ENCODE measurements around the gene IRS1. TPM values are rescaled to one million over a fixed set of nuclear protein-coding genes. Genes with fewer than 3 reads are reported as not detected.

The IRS1 gene
- total RNA-seq, 1 experiment from 2014 or later: 10.5 TPM

DNA sequence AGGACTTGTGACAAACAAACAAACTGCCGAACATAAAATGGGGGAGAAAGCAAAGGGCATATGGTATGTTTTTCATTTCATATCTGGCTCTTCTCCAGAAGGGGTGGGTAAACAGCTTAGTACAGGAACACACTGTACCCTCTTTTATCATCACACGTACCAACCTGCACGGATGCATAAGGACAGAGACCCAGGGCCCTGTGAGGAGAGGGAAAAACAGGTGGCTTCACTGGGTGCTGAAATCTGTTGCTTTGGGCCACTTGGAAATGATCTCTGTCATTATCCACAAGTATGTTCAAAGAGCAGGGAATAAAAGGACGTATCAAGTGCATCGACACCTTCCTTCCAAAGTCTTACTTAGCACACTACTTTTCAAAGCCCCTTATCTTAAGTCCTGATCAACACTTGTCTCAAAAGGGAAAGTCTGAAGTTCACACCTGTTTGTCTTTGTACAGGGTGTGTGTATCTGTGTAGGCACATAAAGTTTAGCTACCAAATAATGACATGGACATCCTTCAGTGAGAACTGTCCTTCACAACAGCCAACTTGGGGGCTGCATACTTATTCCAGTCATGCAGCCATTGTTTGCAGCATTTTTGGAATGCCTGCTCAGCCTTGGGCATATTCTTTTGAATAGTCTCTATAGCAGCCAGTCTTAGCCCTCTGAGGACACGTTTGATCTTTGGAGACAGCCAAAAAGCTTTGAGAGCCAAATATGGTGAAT lies 60.6 kb downstream of the IRS1 start:
- Mint-ChIP-seq H3K36me3 (ENCODE audit: insufficient read depth, unreplicated experiment) (peaks cover 5% of the 10 kb centered on the region), H3K4me3 (ENCODE audit: unreplicated experiment) (no peak overlapping the region), H3K27ac (ENCODE audit: low read depth, unreplicated experiment) (peak overlapping the region; percentile 32), H3K27me3 (ENCODE audit: insufficient read depth, unreplicated experiment) (no peaks in the 10 kb centered on the region), H3K9me3 (ENCODE audit: unreplicated experiment) (no peaks in the 10 kb centered on the region), H3K4me1 (ENCODE audit: insufficient read depth, unreplicated experiment) (peaks cover 11% of the 10 kb centered on the region)
- ChIA-PET CTCF (interaction anchor here (0.6 kb wide), 1 partner anchor 63 kb away, joined by 3 read pairs; no protein-coding TSS in a partner anchor), POLR2A (interaction anchor here (0.5 to 1.2 kb wide), 3 partner anchors 48 to 89 kb away, joined by 3 read pairs; no protein-coding TSS in a partner anchor)
- DNase-seq (ENCODE audit: unreplicated experiment): peak; percentile 5
- no TSS peak for BruUV-seq (replicated peaks)
- no peak for TF ChIP-seq CTCF (IDR thresholded peaks at IDR 0.05; ENCODE audit: unreplicated experiment)
- intact Hi-C loops (cut with micrococcal nuclease): no loop called here

DNA sequence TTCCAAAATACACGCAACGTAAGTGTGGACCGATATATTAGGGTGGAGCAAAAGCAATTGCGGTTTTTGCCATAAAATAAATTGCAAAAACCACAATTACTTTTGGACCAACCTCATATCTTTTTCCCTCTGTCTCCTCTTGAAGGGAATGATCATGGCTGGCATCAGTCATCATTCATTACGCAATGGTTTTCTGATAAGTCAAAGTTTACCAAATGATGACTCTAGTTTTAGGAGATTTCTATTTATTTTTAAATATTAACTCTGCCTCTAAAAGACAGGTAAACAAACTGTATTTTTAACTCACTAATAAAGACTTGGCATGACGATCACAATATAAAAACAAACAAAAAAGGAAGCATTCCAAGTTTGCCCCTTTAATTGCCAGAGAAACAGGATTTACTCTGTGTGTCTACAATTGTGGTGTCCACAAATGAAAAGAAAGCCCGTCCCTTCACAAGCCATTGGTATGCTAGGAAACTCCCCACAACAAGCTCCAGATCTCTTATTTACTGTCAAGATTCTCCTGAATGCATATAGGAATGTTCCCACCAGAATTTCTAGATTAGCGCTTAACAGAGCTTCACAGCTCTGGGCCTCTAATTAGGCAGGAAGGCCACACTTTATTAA lies 61.3 kb downstream of the IRS1 start:
- POLR2A ChIA-PET: interaction anchor here (0.8 to 1.2 kb wide), 3 partner anchors 48 to 88 kb away, joined by 3 read pairs; no protein-coding TSS in a partner anchor
- Mint-ChIP-seq H3K4me3 (ENCODE audit: unreplicated experiment) (no peak overlapping the region), H3K4me1 (ENCODE audit: insufficient read depth, unreplicated experiment) (peaks cover 11% of the 10 kb centered on the region), H3K27me3 (ENCODE audit: insufficient read depth, unreplicated experiment) (no peaks in the 10 kb centered on the region), H3K36me3 (ENCODE audit: insufficient read depth, unreplicated experiment) (peaks cover 5% of the 10 kb centered on the region), H3K27ac (ENCODE audit: low read depth, unreplicated experiment) (peak overlapping the region; percentile 32), H3K9me3 (ENCODE audit: unreplicated experiment) (no peaks in the 10 kb centered on the region)
- intact Hi-C loops (cut with micrococcal nuclease): no loop called here
- CTCF ChIA-PET: interaction anchor here (0.6 kb wide), 1 partner anchor 64 kb away, joined by 3 read pairs; no protein-coding TSS in a partner anchor
- BruUV-seq (replicated peaks): no TSS peak
- no peak for DNase-seq (ENCODE audit: unreplicated experiment)
- no peak for TF ChIP-seq CTCF (IDR thresholded peaks at IDR 0.05; ENCODE audit: unreplicated experiment)

DNA sequence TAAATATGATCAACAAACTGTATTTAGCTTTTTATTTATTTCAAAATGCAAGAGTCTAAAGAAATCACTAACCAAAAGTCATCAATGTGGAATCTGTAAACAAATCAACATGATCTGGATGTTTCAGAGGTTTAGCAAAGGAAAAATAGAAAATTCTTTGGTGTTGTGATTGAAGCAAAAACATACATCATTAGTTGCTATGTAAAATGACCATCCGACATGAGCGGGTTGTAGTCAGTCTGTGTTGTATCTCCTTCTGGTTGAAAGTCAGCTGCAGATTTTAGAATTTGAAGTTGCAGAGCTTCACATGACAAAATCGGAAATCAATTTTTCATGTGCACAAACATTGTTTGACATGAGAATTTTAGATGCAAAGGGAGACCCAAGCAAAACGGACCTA lies 63.2 kb downstream of the IRS1 start:
- no peak for TF ChIP-seq CTCF (IDR thresholded peaks at IDR 0.05; ENCODE audit: unreplicated experiment)
- Mint-ChIP-seq H3K36me3 (ENCODE audit: insufficient read depth, unreplicated experiment) (peaks cover 5% of the 10 kb centered on the region), H3K27ac (ENCODE audit: low read depth, unreplicated experiment) (no peak overlapping the region), H3K27me3 (ENCODE audit: insufficient read depth, unreplicated experiment) (no peaks in the 10 kb centered on the region), H3K4me1 (ENCODE audit: insufficient read depth, unreplicated experiment) (peaks cover 11% of the 10 kb centered on the region), H3K9me3 (ENCODE audit: unreplicated experiment) (no peaks in the 10 kb centered on the region), H3K4me3 (ENCODE audit: unreplicated experiment) (no peak overlapping the region)
- DNase-seq (ENCODE audit: unreplicated experiment): no peak
- ChIA-PET POLR2A (interaction anchor here (1.0 kb wide), 1 partner anchor 19 kb away, joined by 5 read pairs; no protein-coding TSS in a partner anchor), CTCF (no interaction called here)
- intact Hi-C loops (cut with micrococcal nuclease): no loop called here
- BruUV-seq (replicated peaks): no TSS peak

DNA sequence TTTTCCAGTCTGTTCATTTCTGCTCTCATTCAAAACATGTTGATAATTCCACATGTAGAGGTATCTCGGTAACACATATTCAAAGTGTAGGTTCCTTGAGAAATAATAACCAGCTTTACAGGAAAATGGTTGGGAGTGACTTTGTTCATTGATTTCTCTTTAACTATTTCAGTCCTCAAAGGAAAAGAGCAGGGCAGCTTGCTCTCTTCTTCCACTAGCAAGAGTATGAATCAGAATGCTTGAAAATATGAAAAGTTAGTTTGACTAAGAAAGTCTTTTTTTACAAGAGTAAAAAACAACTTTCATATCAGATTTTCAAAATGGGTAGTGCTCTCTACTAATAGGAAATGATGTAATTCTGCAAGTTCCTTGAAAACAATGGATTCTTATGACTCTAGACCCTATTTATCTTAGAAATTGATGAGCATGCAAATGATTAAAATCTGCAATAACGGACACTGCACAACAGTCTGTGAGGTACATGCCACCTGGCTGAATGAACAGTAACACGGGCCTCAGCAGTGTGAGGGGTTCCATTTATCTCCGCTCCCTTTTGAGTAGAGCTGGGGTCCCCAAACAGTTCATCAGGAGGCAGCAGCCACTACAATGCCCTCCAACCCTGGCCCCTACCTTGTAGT lies 65.6 kb downstream of the IRS1 start:
- ChIA-PET POLR2A (interaction anchor here (1.2 to 1.8 kb wide), 3 partner anchors 9 to 65 kb away, joined by 3 to 8 read pairs (median 3); no protein-coding TSS in a partner anchor), CTCF (no interaction called here)
- H3K27ac Mint-ChIP-seq (ENCODE audit: low read depth, unreplicated experiment): no peak overlapping the region
- no peaks in the 10 kb centered on the region for H3K27me3 Mint-ChIP-seq (ENCODE audit: insufficient read depth, unreplicated experiment)
- H3K9me3 Mint-ChIP-seq (ENCODE audit: unreplicated experiment): no peaks in the 10 kb centered on the region
- peaks cover 12% of the 10 kb centered on the region for H3K36me3 Mint-ChIP-seq (ENCODE audit: insufficient read depth, unreplicated experiment)
- BruUV-seq (replicated peaks): no TSS peak
- intact Hi-C loops (cut with micrococcal nuclease): no loop called here
- DNase-seq (ENCODE audit: unreplicated experiment): no peak
- peaks cover 10% of the 10 kb centered on the region for H3K4me1 Mint-ChIP-seq (ENCODE audit: insufficient read depth, unreplicated experiment)
- no peak for TF ChIP-seq CTCF (IDR thresholded peaks at IDR 0.05; ENCODE audit: unreplicated experiment)
- no peak overlapping the region for H3K4me3 Mint-ChIP-seq (ENCODE audit: unreplicated experiment)

All from MCF 10A (cell line).